NCI-H345 (cell line): ENCODE results near the gene PDZRN4.

Experiments
- DNase-seq: peaks from one replicate; lab custom pipeline; 2025; lab: John Stamatoyannopoulos, UW

The PDZRN4 gene

GRCh38 chr12:41460906-41461305, 272.8 kb downstream of the PDZRN4 start:
- DNase-seq, result no peak

- DNase-seq, result no peak
Observed at GRCh38 chr12:41462312-41462711, 274.2 kb downstream of the PDZRN4 start.

GRCh38 chr12:41465526-41465925, 277.4 kb downstream of the PDZRN4 start:
- DNase-seq, result no peak

- DNase-seq, result no peak
Observed at GRCh38 chr12:41466300-41466699, 278.2 kb downstream of the PDZRN4 start.

GRCh38 chr12:41466802-41467201, 278.7 kb downstream of the PDZRN4 start:
- DNase-seq, result no peak

- DNase-seq, result no peak
Observed at GRCh38 chr12:41467591-41468325, 279.6 kb downstream of the PDZRN4 start.

- no peak for DNase-seq
Observed at GRCh38 chr12:41468341-41468740, 280.2 kb downstream of the PDZRN4 start.

GRCh38 chr12:41468756-41469155, 280.6 kb downstream of the PDZRN4 start:
- no peak for DNase-seq

- no peak for DNase-seq
Observed at GRCh38 chr12:41473441-41473840, 285.3 kb downstream of the PDZRN4 start.

- DNase-seq, result no peak
Observed at GRCh38 chr12:41474001-41474400, 285.9 kb downstream of the PDZRN4 start.

GRCh38 chr12:41476499-41477439, 288.6 kb downstream of the PDZRN4 start:
- peak; percentile 53 for DNase-seq

GRCh38 chr12:41479426-41479825, 291.3 kb downstream of the PDZRN4 start:
- no peak for DNase-seq

GRCh38 chr12:41485203-41485602, 297.1 kb downstream of the PDZRN4 start:
- DNase-seq, result no peak

- no peak for DNase-seq
Observed at GRCh38 chr12:41486718-41487117, 298.6 kb downstream of the PDZRN4 start.

- DNase-seq, result no peak
Observed at GRCh38 chr12:41496009-41496408, 307.9 kb downstream of the PDZRN4 start.

GRCh38 chr12:41497409-41497808, 309.3 kb downstream of the PDZRN4 start:
- no peak for DNase-seq

- no peak for DNase-seq
Observed at GRCh38 chr12:41504976-41505375, 316.9 kb downstream of the PDZRN4 start.

- no peak for DNase-seq
Observed at GRCh38 chr12:41507286-41507685, 319.2 kb downstream of the PDZRN4 start.

GRCh38 chr12:41509271-41510055, 321.3 kb downstream of the PDZRN4 start:
- no peak for DNase-seq

GRCh38 chr12:41510470-41510869, 322.4 kb downstream of the PDZRN4 start:
- no peak for DNase-seq

GRCh38 chr12:41511247-41511646, 323.1 kb downstream of the PDZRN4 start:
- no peak for DNase-seq

GRCh38 chr12:41512497-41512896, 324.4 kb downstream of the PDZRN4 start:
- DNase-seq, result no peak
